Body of pancreas (tissue), 4 donors: ENCODE measurements around the gene RAB18. TPM values are rescaled to one million over a fixed set of nuclear protein-coding genes. Genes with fewer than 3 reads are reported as not detected.

ENCODE experiments used
- ATAC-seq: fragments of 150-250 bp; one replicate; pipeline ENCODE4 v1.9.1; 2016
- DNase-seq, 4 donors: peaks; one replicate each; pipeline ENCODE4 v3.0.0-alpha.2; 2019
- H3K27ac ChIP-seq, 4 donors: fragments of 200-600 bp; sonication (generic); 1 replicate in 3 of 4; 2 replicates in 1 of 4; pipeline versions ENCODE4 v1.5.1 to v1.6.1; 2016 to 2019; ENCODE audit warnings: mild to moderate bottlenecking in 1 of 4, mixed read lengths in 1 of 4, moderate library complexity in 1 of 4
- H3K27me3 ChIP-seq, 2 donors: fragments of 200-600 bp; sonication (generic); one replicate each; pipeline ENCODE4 v1.6.0; 2016; ENCODE audit warnings: mild to moderate bottlenecking in 1 of 2
- H3K36me3 ChIP-seq, 2 donors: fragments of 200-600 bp; sonication (generic); replicated peaks in 1 of 2; 2 replicates each; pipeline ENCODE4 v1.5.1; 2016; ENCODE audit warnings: low read depth in 2 of 2; ENCODE audit not compliant: insufficient read depth in 1 of 2
- H3K4me1 ChIP-seq: fragments of 200-600 bp; sonication (generic); one replicate; pipeline ENCODE4 v1.6.0; 2016
- H3K4me3 ChIP-seq, 2 donors: fragments of 200-600 bp; sonication (generic); 1 replicate in 1 of 2; 2 replicates in 1 of 2; pipeline ENCODE4 v1.5.1; 2016 to 2019
- H3K9me3 ChIP-seq, 3 donors: fragments of 200-600 bp; sonication (generic); 1 replicate in 2 of 3; 2 replicates in 1 of 3; pipeline ENCODE4 v1.5.1; 2016
- POLR2A ChIP-seq, 3 donors: fragments of 450-650 bp; IDR thresholded peaks; one replicate each; pipeline ENCODE4 v1.6.1; 2016; ENCODE audit warnings: antibody characterized with exemption in 3 of 3, mild to moderate bottlenecking in 2 of 3
- WGBS, 2 donors: methylation state at CpG; one replicate each; pipeline ENCODE4 v1.1.5; 2017; 5-methylcytosine and 5-hydroxymethylcytosine counted together
- intact Hi-C: fragments of 100-400 bp; cut with DNase I; formaldehyde crosslinking; loops from one replicate; pipeline ENCODE4 v1.15.1; 2023
- total RNA-seq, 2 donors: library from RNA; depleted of rRNA; stranded (reverse); fragments of >200 nt; gene quantifications; one replicate each; pipeline ENCODE4 v1.1.0, GENCODE V29; 2016
- TF ChIP-seq, protein P1 (sequence below), 7 experiments: fragments of 450-650 bp in 4 of 7; fragments of 200-600 bp in 3 of 7; sonication (generic) in 3 of 7; IDR thresholded peaks; one replicate each; pipeline ENCODE4 v1.5.1; 2016 to 2019; ENCODE audit warnings: antibody characterized with exemption in 7 of 7

Gene RAB18
- total RNA-seq, 2 donors from 2014 or later, result 18.2 to 19.8 TPM

DNA sequence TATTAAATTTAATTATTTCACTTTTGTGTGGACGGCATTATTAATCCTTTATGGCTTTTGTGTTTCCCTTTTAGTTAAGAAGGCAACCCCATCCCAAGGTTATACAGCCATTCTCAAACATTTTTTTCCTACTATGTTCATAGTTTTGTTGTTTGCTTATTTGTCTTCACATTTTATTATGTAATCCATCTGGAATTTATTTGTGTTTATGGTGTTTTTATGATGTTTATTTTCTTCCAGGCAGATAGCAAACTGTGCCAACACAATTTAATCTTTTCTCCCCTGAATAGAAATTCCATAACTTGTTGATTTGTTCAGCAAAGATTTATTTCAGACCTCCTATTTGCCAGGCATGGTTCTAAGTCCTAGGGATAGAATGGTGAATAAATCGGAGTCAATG, 42.9 kb downstream of the RAB18 start:
- no peak overlapping the region for H3K27ac ChIP-seq
- 80 to 90% methylated on average over 2 of the region's 2 CpGs for WGBS, 2 donors
- intact Hi-C loops, result no loop called here

DNA sequence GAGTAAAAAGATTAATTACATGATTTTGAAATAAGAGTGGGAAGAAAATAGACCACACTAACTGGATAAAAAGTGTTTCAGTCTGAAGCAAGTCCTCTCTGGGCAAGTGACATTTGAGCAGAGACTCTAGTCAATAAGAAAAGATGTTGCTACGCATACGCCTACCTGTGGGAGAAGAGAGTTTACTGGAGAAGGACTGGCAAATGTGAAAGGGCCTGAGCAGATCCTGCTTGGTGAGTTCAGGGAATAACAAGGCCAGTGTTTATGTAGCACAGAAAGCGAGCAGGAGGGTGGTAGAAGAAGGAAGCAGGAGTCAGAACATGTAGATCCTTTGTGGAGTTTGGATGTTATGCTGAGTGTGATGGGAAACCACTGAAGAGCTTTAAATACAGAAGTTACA, 43.4 kb downstream of the RAB18 start:
- intact Hi-C loops, result no loop called here

More for the DNA sequence above, 42.9 kb downstream of the RAB18 start:
- H3K9me3 ChIP-seq, result no peaks in the 10 kb centered on the region
- TF ChIP-seq, protein P1, sequence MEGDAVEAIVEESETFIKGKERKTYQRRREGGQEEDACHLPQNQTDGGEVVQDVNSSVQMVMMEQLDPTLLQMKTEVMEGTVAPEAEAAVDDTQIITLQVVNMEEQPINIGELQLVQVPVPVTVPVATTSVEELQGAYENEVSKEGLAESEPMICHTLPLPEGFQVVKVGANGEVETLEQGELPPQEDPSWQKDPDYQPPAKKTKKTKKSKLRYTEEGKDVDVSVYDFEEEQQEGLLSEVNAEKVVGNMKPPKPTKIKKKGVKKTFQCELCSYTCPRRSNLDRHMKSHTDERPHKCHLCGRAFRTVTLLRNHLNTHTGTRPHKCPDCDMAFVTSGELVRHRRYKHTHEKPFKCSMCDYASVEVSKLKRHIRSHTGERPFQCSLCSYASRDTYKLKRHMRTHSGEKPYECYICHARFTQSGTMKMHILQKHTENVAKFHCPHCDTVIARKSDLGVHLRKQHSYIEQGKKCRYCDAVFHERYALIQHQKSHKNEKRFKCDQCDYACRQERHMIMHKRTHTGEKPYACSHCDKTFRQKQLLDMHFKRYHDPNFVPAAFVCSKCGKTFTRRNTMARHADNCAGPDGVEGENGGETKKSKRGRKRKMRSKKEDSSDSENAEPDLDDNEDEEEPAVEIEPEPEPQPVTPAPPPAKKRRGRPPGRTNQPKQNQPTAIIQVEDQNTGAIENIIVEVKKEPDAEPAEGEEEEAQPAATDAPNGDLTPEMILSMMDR (IDR thresholded peaks at IDR 0.05), result no peak
- TF ChIP-seq POLR2A (IDR thresholded peaks at IDR 0.05), result no peak
- no peak for DNase-seq
- no peaks in the 10 kb centered on the region for H3K36me3 ChIP-seq
- no peak overlapping the region for H3K4me3 ChIP-seq
- ATAC-seq, result no peak
- H3K4me1 ChIP-seq, result no peaks in the 10 kb centered on the region
- H3K27me3 ChIP-seq, result no peaks in the 10 kb centered on the region

DNA sequence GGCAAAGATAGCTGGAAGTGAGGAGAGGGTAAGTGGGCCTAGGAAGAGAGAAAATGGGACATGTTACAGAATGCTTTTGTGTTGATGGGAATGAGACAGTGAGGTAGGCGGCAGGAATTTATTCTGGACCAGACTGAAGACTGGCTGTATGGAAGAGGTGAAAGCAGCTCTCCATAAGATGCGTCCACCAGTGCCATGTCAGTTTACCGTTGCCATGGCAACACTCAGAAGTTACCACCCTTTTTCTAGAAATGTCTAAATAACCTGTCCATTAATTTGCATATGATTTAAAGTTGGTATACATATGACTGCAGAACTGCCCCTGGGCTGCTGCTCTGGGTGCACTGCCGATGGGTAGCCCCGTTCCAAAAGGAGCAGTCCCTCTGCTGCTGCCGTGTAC, 46.7 kb downstream of the RAB18 start:
- intact Hi-C loops, result no loop called here
- no peak overlapping the region for H3K27ac ChIP-seq
- ATAC-seq (no peak), DNase-seq (no peak)
- TF ChIP-seq POLR2A (IDR thresholded peaks at IDR 0.05), result no peak
- TF ChIP-seq, protein P1 (IDR thresholded peaks at IDR 0.05), result no peak
- no peaks in the 10 kb centered on the region for H3K4me1 ChIP-seq
- no peaks in the 10 kb centered on the region for H3K9me3 ChIP-seq
- 80 to 86% methylated on average over 6 of the region's 6 CpGs for WGBS, 2 donors
- no peak overlapping the region for H3K4me3 ChIP-seq
- H3K36me3 ChIP-seq, result no peaks in the 10 kb centered on the region
- H3K27me3 ChIP-seq, result no peaks in the 10 kb centered on the region

More for the DNA sequence above, 43.4 kb downstream of the RAB18 start:
- Histone ChIP-seq H3K4me1 (no peaks in the 10 kb centered on the region), H3K36me3 (no peaks in the 10 kb centered on the region), H3K9me3 (no peaks in the 10 kb centered on the region), H3K27ac (no peak overlapping the region), H3K4me3 (no peak overlapping the region), H3K27me3 (no peaks in the 10 kb centered on the region)
- no peak for ATAC-seq
- WGBS, 2 donors, result 93 to 98% methylated on average over 3 of the region's 3 CpGs
- TF ChIP-seq, protein P1 (IDR thresholded peaks at IDR 0.05), result no peak
- no peak for TF ChIP-seq POLR2A (IDR thresholded peaks at IDR 0.05)
- no peak for DNase-seq

DNA sequence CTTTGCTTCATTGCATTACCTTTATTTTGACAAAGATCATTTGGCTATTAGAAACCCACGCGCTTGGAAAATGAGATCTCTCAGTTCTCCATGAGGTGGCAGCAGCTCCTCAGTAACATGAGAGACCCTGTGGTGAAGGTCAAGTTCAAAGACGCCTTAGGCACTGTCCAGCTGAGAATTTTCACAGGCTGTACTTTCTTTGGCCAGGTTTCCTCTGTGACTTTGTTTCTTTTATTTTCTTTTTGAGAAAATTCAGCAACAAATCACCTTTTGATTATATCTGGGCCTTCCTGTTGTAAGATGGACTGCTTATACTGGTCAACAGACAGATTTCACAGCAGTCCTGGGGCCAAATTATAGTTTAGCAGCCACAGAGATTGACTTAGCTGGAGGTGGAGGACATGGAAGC, 54.5 kb downstream of the RAB18 start:
- intact Hi-C loops, result no loop called here
- no peak overlapping the region for H3K27ac ChIP-seq
- H3K4me1 ChIP-seq, result no peaks in the 10 kb centered on the region
- no peaks in the 10 kb centered on the region for H3K9me3 ChIP-seq
- DNase-seq (peak; percentile 57 to 70 (median 62)), ATAC-seq (peak; percentile 64)
- no peak overlapping the region for H3K4me3 ChIP-seq
- TF ChIP-seq POLR2A (IDR thresholded peaks at IDR 0.05), result no peak
- TF ChIP-seq, protein P1 (IDR thresholded peaks at IDR 0.05), result peak; percentile 5 to 81 (median 70)
- 3% methylated on average over 3 of the region's 3 CpGs for WGBS, 2 donors
- H3K27me3 ChIP-seq, result no peaks in the 10 kb centered on the region
- no peaks in the 10 kb centered on the region for H3K36me3 ChIP-seq

DNA sequence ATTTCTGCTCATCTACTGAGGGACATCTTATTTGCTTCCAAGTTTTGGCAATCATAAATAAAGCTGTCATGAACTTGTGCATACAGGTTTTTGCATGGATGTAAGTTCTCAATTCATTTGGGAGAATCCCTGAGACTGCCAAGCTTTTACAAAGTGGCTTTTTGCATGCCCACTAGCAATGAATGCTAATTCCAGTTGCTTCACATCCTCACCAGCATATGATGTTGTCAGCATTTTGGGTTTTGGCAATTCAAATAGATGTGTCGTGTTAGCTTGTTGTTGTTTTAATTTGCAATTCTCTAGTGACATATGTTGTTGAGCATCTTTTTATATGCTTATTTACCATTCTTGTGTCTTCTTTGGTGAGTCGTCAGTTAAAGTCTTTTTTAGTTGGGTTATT, 57.2 kb downstream of the RAB18 start:
- TF ChIP-seq, protein P1 (IDR thresholded peaks at IDR 0.05), result no peak
- TF ChIP-seq POLR2A (IDR thresholded peaks at IDR 0.05), result no peak
- 67 to 71% methylated on average over 2 of the region's 2 CpGs for WGBS, 2 donors
- DNase-seq (no peak), ATAC-seq (no peak)
- Histone ChIP-seq H3K4me1 (no peaks in the 10 kb centered on the region), H3K4me3 (no peak overlapping the region), H3K27me3 (no peaks in the 10 kb centered on the region), H3K27ac (no peak overlapping the region), H3K36me3 (no peaks in the 10 kb centered on the region), H3K9me3 (no peaks in the 10 kb centered on the region)
- intact Hi-C loops, result no loop called here
